Upper lobe of left lung (tissue), 4 donors: Measurements from ENCODE around the gene UMAD1.

Experiments used
- CTCF ChIP-seq, 6 experiments: fragments of 450-650 bp in 4 of 6; fragments of 200-600 bp in 2 of 6; sonication (generic) in 2 of 6; IDR thresholded peaks; one replicate each; pipeline ENCODE4 v1.5.1; 2016 to 2019; ENCODE audit warnings: antibody characterized with exemption in 6 of 6
- EP300 ChIP-seq, 4 donors: sonication (generic); formaldehyde crosslinking; IDR thresholded peaks; one replicate each; pipeline ENCODE4 v1.5.1; 2017; ENCODE audit warnings: antibody characterized with exemption in 4 of 4, control low read depth in 2 of 4
- POLR2AphosphoS5 ChIP-seq, 2 donors: sonication (generic); formaldehyde crosslinking; IDR thresholded peaks; one replicate each; pipeline ENCODE4 v1.5.1; 2017; ENCODE audit warnings: antibody characterized with exemption in 2 of 2

DNA sequence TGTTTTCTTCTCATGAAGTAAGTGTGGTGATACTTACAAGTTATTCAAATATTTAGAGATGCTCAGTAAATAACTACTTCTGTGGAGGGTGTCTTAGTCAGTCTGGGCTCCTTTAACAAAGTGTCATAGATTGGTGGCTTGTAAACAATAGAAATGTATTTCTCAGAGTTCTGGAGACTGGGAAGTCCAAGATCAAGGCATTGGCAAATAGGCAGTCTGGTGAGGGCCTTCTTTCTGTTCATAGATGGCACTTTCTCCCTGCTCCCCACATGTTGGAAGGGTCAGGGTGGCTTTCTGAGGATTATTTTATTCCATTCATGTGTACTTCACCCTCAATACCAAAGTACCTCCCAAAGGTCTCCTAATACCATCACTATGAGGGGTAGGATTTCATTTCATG is 59.4 kb downstream of the UMAD1 start:
- no peak for TF ChIP-seq POLR2AphosphoS5 (IDR thresholded peaks at IDR 0.05)
- TF ChIP-seq CTCF (IDR thresholded peaks at IDR 0.05): no peak
- no peak for TF ChIP-seq EP300 (IDR thresholded peaks at IDR 0.05)
